OCI-LY1 (cell line): Measurements from ENCODE around the gene ADGRB2.

Source experiments
- H2AFZ ChIP-seq: fragments of 200-600 bp; sonication (generic), shearing (Covaris generic); 2 replicates; pipeline ENCODE4 v1.6.0; 2014; ENCODE audit warnings: antibody characterized with exemption, mild to moderate bottlenecking, low read length
- H3F3A ChIP-seq: fragments of 200-600 bp; sonication (generic), shearing (Covaris generic); 2 replicates; pipeline ENCODE4 v1.6.0; 2014; ENCODE audit warnings: mild to moderate bottlenecking, antibody characterized with exemption, low read length, moderate library complexity; ENCODE audit not compliant: insufficient read depth
- H3K27ac ChIP-seq: fragments of 200-600 bp; sonication (generic); 2 replicates; pipeline ENCODE4 v1.5.1; 2014; ENCODE audit warnings: low read length, mixed run types, mild to moderate bottlenecking, low read depth; ENCODE audit not compliant: poor library complexity, severe bottlenecking
- H3K27me3 ChIP-seq: fragments of 200-600 bp; sonication (generic); 2 replicates; pipeline ENCODE4 v1.6.0; 2014; ENCODE audit warnings: antibody characterized with exemption, mild to moderate bottlenecking, low read length, moderate library complexity; ENCODE audit not compliant: insufficient read depth
- H3K36me3 ChIP-seq: fragments of 200-600 bp; sonication (generic); 2 replicates; pipeline ENCODE4 v1.6.1; 2014; ENCODE audit warnings: mild to moderate bottlenecking, antibody characterized with exemption, low read length, moderate library complexity, mixed read lengths; ENCODE audit not compliant: insufficient read depth
- H3K4me1 ChIP-seq: fragments of 200-600 bp; sonication (generic); 2 replicates; pipeline ENCODE4 v1.5.1; 2014; ENCODE audit warnings: mild to moderate bottlenecking, low read length, moderate library complexity; ENCODE audit not compliant: insufficient read depth, severe bottlenecking
- H3K4me2 ChIP-seq: fragments of 200-600 bp; sonication (generic), shearing (Covaris generic); 2 replicates; pipeline ENCODE4 v1.6.1; 2014; ENCODE audit warnings: low read length
- H3K4me3 ChIP-seq: fragments of 200-600 bp; sonication (generic); 2 replicates; pipeline ENCODE4 v1.5.1; 2014; ENCODE audit warnings: low read length, low read depth, mild to moderate bottlenecking, mixed read lengths; ENCODE audit not compliant: poor library complexity, severe bottlenecking
- H3K79me2 ChIP-seq: fragments of 200-600 bp; shearing (Covaris generic); 2 replicates; pipeline ENCODE4 v1.6.1; 2016; ENCODE audit warnings: mixed run types, low read length, mixed read lengths; ENCODE audit not compliant: insufficient read depth
- H3K9ac ChIP-seq: fragments of 200-600 bp; sonication (generic), shearing (Covaris generic); 2 replicates; pipeline ENCODE4 v1.6.1; 2014; ENCODE audit warnings: mild to moderate bottlenecking, low read length, mixed read lengths
- H3K9me2 ChIP-seq: fragments of 200-600 bp; sonication (generic), shearing (Covaris generic); 2 replicates; pipeline ENCODE4 v1.6.1; 2014; ENCODE audit warnings: low read depth, mild to moderate bottlenecking, low read length, mixed read lengths
- H3K9me3 ChIP-seq: fragments of 200-600 bp; shearing (Covaris generic); 2 replicates; pipeline ENCODE4 v1.6.1; 2014; ENCODE audit warnings: low read length, mixed read lengths
- H4K20me1 ChIP-seq: fragments of 200-600 bp; sonication (generic), shearing (Covaris generic); 2 replicates; pipeline ENCODE4 v1.6.0; 2016; ENCODE audit warnings: mild to moderate bottlenecking, low read length; ENCODE audit not compliant: insufficient read depth
- CTCF ChIP-seq: fragments of 200-600 bp; sonication (generic), shearing (Covaris generic); IDR thresholded peaks from 2 replicates; pipeline ENCODE4 v1.5.1; 2017; ENCODE audit warnings: mild to moderate bottlenecking, antibody characterized with exemption, low read length, moderate library complexity, mixed read lengths
- EZH2 ChIP-seq: fragments of 200-600 bp; sonication (generic), shearing (Covaris generic); IDR thresholded peaks from 2 replicates; pipeline ENCODE4 v1.8.0; 2017; ENCODE audit warnings: borderline replicate concordance, mixed run types, mild to moderate bottlenecking, antibody characterized with exemption, low read length, moderate library complexity, mixed read lengths

The ADGRB2 gene

GRCh38 chr1:31790140-31790539, 26.0 kb upstream of the ADGRB2 start:
- H2AFZ ChIP-seq: no peak overlapping the region
- no peaks in the 10 kb centered on the region for H3K9me2 ChIP-seq
- H3K36me3 ChIP-seq: no peaks in the 10 kb centered on the region
- no peaks in the 10 kb centered on the region for H3K79me2 ChIP-seq
- H4K20me1 ChIP-seq: no peaks in the 10 kb centered on the region
- H3K9me3 ChIP-seq: no peaks in the 10 kb centered on the region
- TF ChIP-seq EZH2 (no peak), CTCF (no peak)
- H3K4me1 ChIP-seq: peaks cover 27% of the 10 kb centered on the region
- H3F3A ChIP-seq: 0 out of 2 replicates have a peak, but pooled peaks cover 5% of the 10 kb centered on the region
- no peaks in the 10 kb centered on the region for H3K27me3 ChIP-seq
- no peak overlapping the region for H3K27ac ChIP-seq
- no peak overlapping the region for H3K4me2 ChIP-seq
- no peak overlapping the region for H3K4me3 ChIP-seq
- H3K9ac ChIP-seq: no peak overlapping the region

- peak overlapping the region; percentile 82 for H3K27ac ChIP-seq
- H3K9ac ChIP-seq: peak overlapping the region; percentile 74
- H3K4me1 ChIP-seq: peaks cover 34% of the 10 kb centered on the region
Measured at GRCh38 chr1:31789259-31790065, 25.3 kb upstream of the ADGRB2 start.

GRCh38 chr1:31788825-31789256, 24.7 kb upstream of the ADGRB2 start:
- Histone ChIP-seq H3K9me3 (no peaks in the 10 kb centered on the region), H3K9me2 (no peaks in the 10 kb centered on the region), H4K20me1 (no peaks in the 10 kb centered on the region), H3K36me3 (no peaks in the 10 kb centered on the region), H3K9ac (peak overlapping the region; percentile 74), H3K4me1 (peaks cover 38% of the 10 kb centered on the region), H3K4me2 (peak overlapping the region; percentile 81), H3K27me3 (no peaks in the 10 kb centered on the region), H2AFZ (no peak overlapping the region), H3K27ac (peak overlapping the region; percentile 82), H3K4me3 (peak overlapping the region; percentile 73), H3K79me2 (no peaks in the 10 kb centered on the region), H3F3A (0 out of 2 replicates have a peak, but pooled peaks cover 5% of the 10 kb centered on the region)
- no peak for TF ChIP-seq EZH2
- no peak for TF ChIP-seq CTCF

More at GRCh38 chr1:31789259-31790065, 25.3 kb upstream of the ADGRB2 start:
- Histone ChIP-seq H2AFZ (no peak overlapping the region), H3K9me3 (no peaks in the 10 kb centered on the region), H3K36me3 (no peaks in the 10 kb centered on the region), H3K79me2 (no peaks in the 10 kb centered on the region), H3F3A (0 out of 2 replicates have a peak, but pooled peaks cover 5% of the 10 kb centered on the region), H3K4me2 (peak overlapping the region; percentile 81), H3K4me3 (peak overlapping the region; percentile 73), H4K20me1 (no peaks in the 10 kb centered on the region), H3K27me3 (no peaks in the 10 kb centered on the region), H3K9me2 (no peaks in the 10 kb centered on the region)
- TF ChIP-seq EZH2 (no peak), CTCF (peak; percentile 92)
